CMK (cell line): ENCODE results near the gene TBX21.

Experiments used
- DNase-seq: peaks from one replicate; pipeline ENCODE4 v3.0.0-alpha.2; 2010; ENCODE audit warnings: low read depth

The TBX21 gene

GRCh38 chr17:47713980-47714700 is 18.9 kb upstream of the TBX21 start:
- DNase-seq: no peak

- DNase-seq: no peak
These were observed 18.2 kb upstream of the TBX21 start for GRCh38 chr17:47714773-47715396.

GRCh38 chr17:47715669-47716325 is 17.2 kb upstream of the TBX21 start:
- no peak for DNase-seq

- DNase-seq: no peak
These were observed 16.7 kb upstream of the TBX21 start for GRCh38 chr17:47716375-47716774.

GRCh38 chr17:47717261-47717697 is 15.8 kb upstream of the TBX21 start:
- no peak for DNase-seq

GRCh38 chr17:47717979-47718621 is 14.9 kb upstream of the TBX21 start:
- no peak for DNase-seq

GRCh38 chr17:47718634-47719405 is 14.2 kb upstream of the TBX21 start:
- no peak for DNase-seq

- peak; percentile 44 for DNase-seq
These were observed 13.5 kb upstream of the TBX21 start for GRCh38 chr17:47719411-47720152.

- DNase-seq: no peak
These were observed 12.8 kb upstream of the TBX21 start for GRCh38 chr17:47720196-47720595.

- no peak for DNase-seq
These were observed 12.1 kb upstream of the TBX21 start for GRCh38 chr17:47720754-47721533.

GRCh38 chr17:47721725-47722124 is 11.3 kb upstream of the TBX21 start:
- no peak for DNase-seq

GRCh38 chr17:47724705-47725104 is 8.3 kb upstream of the TBX21 start:
- no peak for DNase-seq

- DNase-seq: no peak
These were observed 7.5 kb upstream of the TBX21 start for GRCh38 chr17:47725446-47726111.

GRCh38 chr17:47726796-47727703 is 6.0 kb upstream of the TBX21 start:
- DNase-seq: no peak

- no peak for DNase-seq
These were observed 5.4 kb upstream of the TBX21 start for GRCh38 chr17:47727704-47728036.

GRCh38 chr17:47728214-47728877 is 4.7 kb upstream of the TBX21 start:
- DNase-seq: no peak

GRCh38 chr17:47729476-47729875 is 3.6 kb upstream of the TBX21 start:
- no peak for DNase-seq

- DNase-seq: no peak
These were observed 2.4 kb upstream of the TBX21 start for GRCh38 chr17:47730681-47731080.
